Calu3 (cell line): ENCODE measurements around the gene CCDC142. TPM values are rescaled to one million over a fixed set of nuclear protein-coding genes. Genes with fewer than 3 reads are reported as not detected.

Source experiments
- BruUV-seq: library from RNA; stranded (reverse); fragments of 400-500 nt; replicated peaks from 2 replicates; lab custom pipeline; 2021; lab: Mats Ljungman, UMichigan
- CTCF ChIA-PET: fragments of 300-600 bp; sonication (Branson Sonifier 250); formaldehyde crosslinking; loops from one replicate; lab custom pipeline; 2022; ENCODE audit warnings: antibody characterized with exemption; lab: Charles Lee
- DNase-seq: peaks from one replicate; pipeline ENCODE4 v3.0.0; 2022
- H3K27ac Mint-ChIP-seq: one replicate; pipeline ENCODE4 v1.8.0; 2022; ENCODE audit warnings: mixed read lengths; ENCODE audit not compliant: unreplicated experiment
- H3K27me3 Mint-ChIP-seq: one replicate; pipeline ENCODE4 v1.8.0; 2022; ENCODE audit warnings: mixed read lengths; ENCODE audit not compliant: unreplicated experiment
- H3K36me3 Mint-ChIP-seq: one replicate; pipeline ENCODE4 v1.8.0; 2022; ENCODE audit warnings: mild to moderate bottlenecking, moderate library complexity, mixed read lengths; ENCODE audit not compliant: insufficient read depth, unreplicated experiment
- H3K4me1 Mint-ChIP-seq: one replicate; pipeline ENCODE4 v1.8.0; 2022; ENCODE audit warnings: mild to moderate bottlenecking, low read depth, mixed read lengths; ENCODE audit not compliant: unreplicated experiment
- H3K4me3 Mint-ChIP-seq: one replicate; pipeline ENCODE4 v1.8.0; 2022; ENCODE audit warnings: mild to moderate bottlenecking, low read depth, moderate library complexity, mixed read lengths; ENCODE audit not compliant: unreplicated experiment
- H3K9me3 Mint-ChIP-seq: one replicate; pipeline ENCODE4 v1.8.0; 2022; ENCODE audit warnings: low read depth, mixed read lengths; ENCODE audit not compliant: unreplicated experiment
- CTCF ChIP-seq: fragments of 200-600 bp; IDR thresholded peaks from one replicate; pipeline ENCODE4 v1.8.0; 2022; ENCODE audit warnings: antibody characterized with exemption; ENCODE audit not compliant: unreplicated experiment
- intact Hi-C: fragments of 100-400 bp; cut with micrococcal nuclease; formaldehyde crosslinking; loops from one replicate; pipeline ENCODE4 v1.10.0; 2022; ENCODE audit not compliant: unreplicated experiment
- total RNA-seq: library from RNA; stranded (reverse); gene quantifications from 2 replicates; pipeline ENCODE4 v1.2.3, GENCODE V29; 2022

Gene CCDC142
- total RNA-seq, 1 experiment from 2014 or later = 30.4 TPM

DNA sequence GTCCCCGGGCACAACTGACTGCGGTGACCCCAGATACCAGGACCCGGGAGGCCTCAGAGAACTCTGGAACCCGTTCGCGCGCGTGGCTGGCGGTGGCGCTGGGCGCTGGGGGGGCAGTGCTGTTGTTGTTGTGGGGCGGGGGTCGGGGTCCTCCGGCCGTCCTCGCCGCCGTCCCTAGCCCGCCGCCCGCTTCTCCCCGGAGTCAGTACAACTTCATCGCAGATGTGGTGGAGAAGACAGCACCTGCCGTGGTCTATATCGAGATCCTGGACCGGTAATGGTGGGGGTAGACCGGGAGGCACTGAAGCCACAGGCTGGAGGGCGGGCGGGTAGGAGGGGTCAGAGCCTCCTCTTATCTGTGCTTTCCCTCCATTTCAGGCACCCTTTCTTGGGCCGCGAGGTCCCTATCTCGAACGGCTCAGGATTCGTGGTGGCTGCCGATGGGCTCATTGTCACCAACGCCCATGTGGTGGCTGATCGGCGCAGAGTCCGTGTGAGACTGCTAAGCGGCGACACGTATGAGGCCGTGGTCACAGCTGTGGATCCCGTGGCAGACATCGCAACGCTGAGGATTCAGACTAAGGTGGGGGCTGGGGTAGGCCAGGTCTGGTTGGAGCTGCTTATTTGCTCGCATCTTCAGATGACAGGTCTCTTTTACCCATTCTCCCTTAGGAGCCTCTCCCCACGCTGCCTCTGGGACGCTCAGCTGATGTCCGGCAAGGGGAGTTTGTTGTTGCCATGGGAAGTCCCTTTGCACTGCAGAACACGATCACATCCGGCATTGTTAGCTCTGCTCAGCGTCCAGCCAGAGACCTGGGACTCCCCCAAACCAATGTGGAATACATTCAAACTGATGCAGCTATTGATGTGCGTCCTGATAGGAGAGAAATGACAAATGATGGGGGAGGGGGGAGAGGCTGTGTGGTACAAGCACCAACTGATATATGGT is 47.7 kb upstream of the CCDC142 start:
- H3K9me3 Mint-ChIP-seq = no peaks in the 10 kb centered on the region
- peaks cover 46% of the 10 kb centered on the region for H3K36me3 Mint-ChIP-seq
- H3K4me1 Mint-ChIP-seq = peaks cover 28% of the 10 kb centered on the region
- H3K4me3 Mint-ChIP-seq = peak overlapping the region; percentile 95
- TF ChIP-seq CTCF = no peak
- DNase-seq = no peak
- CTCF ChIA-PET = interaction anchor here (1.0 to 1.9 kb wide), 4 partner anchors 16 to 196 kb away, joined by 3 to 11 read pairs (median 3); partner anchors contain the start of genes CCDC142, TLX2 and TTC31
- BruUV-seq = no TSS peak
- intact Hi-C loops = loop anchor here (10.0 kb wide), 1 partner anchor 196 kb away; no protein-coding TSS in a partner anchor
- no peak overlapping the region for H3K27ac Mint-ChIP-seq
- peaks cover under 1% of the 10 kb centered on the region for H3K27me3 Mint-ChIP-seq

DNA sequence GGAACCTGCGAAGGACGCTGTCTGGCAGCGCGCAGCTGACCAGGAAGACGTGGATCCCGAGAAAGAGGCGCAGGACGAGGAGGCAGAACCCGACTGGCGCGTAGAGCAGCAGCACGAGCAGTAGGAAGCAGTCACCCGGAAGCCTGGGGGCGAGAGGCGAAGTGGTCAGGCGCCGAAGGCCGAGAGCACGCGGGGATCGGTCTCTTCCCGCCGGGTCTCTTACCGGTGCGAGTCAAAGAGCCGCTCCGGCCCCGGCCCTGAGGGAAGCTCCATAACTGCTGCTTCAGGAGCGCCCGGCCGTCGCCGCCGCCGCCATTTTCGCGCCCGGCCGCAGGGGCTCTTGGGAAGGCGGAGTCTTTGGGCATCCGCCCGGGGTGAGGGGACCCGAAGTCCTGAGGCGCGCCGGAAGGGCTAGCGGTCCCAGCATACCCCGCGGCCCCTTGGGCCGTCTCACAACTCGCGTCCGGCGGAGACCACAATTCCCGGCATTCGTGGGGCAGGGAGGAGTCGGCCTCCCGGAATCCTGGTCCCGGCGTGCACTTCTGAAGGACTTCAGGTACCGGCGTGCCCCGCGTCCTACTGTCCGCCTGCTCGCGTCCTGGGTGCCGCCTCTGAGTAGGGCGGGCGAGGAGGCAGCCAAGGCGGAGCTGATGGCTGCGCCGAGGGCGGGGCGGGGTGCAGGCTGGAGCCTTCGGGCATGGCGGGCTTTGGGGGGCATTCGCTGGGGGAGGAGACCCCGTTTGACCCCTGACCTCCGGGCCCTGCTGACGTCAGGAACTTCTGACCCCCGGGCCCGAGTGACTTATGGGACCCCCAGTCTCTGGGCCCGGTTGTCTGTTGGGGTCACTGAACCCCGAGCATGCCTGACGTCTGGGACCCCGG is 46.8 kb upstream of the CCDC142 start, which contains the start of the genes AUP1 and HTRA2:
TSS of gene AUP1 (minus strand) at position 350 of the 882 bp plus-strand sequence. CDS start at position 273, 77 bp downstream.
TSS of gene HTRA2 (plus strand) at position 577 of the 882 bp plus-strand sequence. CDS start at position 651, 74 bp downstream.
- Mint-ChIP-seq H3K4me1 (peaks cover 28% of the 10 kb centered on the region), H3K27ac (peak within 1 kb of the TSS; percentile 93), H3K27me3 (no peaks in the 10 kb centered on the region), H3K4me3 (peak within 1 kb of the TSS; percentile 95), H3K36me3 (peaks cover 46% of the 10 kb centered on the region), H3K9me3 (no peaks in the 10 kb centered on the region)
- intact Hi-C loops = loop anchor here (2.0 to 10.0 kb wide), 2 partner anchors 23 to 195 kb away; partner anchors contain the start of gene PCGF1
- BruUV-seq = no TSS peak
- CTCF ChIA-PET = interaction anchor here (0.5 to 1.3 kb wide), 4 partner anchors 23 to 195 kb away, joined by 3 read pairs; no protein-coding TSS in a partner anchor
- TF ChIP-seq CTCF = no peak
- DNase-seq = peak; percentile 98

DNA sequence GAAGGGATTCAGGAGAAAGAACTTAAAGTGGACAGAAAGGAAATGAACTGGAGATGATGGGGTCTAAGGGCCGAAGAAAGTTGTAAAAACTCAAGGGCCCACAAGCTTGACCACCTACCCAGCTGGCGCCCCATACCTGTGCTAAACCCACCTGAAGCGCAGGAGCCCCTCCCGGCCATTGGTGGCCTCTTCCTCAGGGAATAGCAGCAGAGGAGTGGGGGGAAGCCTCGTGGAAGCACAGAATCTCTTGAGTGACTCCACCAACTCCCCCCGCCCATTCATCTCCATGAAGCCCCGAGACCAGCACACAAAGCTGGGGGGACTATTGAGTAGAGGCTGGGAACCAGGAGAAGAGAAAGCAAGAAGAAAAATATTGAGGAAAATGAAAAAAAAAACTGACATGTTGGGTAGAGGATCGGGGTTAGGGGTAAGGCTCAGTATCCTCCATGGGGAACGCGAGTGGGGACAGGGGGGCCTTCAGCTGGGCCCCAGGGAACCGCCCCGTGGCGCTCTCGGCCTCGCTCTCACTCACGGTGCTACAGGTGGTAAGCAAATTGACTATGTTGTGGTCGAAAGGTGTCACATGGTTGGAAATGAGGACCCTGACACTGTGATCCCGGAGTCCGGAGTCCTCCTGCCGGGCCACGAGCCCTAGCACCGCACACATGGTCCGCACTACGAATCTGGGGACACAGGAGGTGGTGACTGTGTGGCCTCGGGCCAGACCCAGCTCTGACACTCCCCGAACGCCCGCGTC is 46.0 kb upstream of the CCDC142 start:
- intact Hi-C loops = loop anchor here (2.0 kb wide), 1 partner anchor 22 kb away; the partner anchor contains the start of gene PCGF1
- TF ChIP-seq CTCF = no peak
- Mint-ChIP-seq H3K36me3 (peaks cover 43% of the 10 kb centered on the region), H3K27me3 (no peaks in the 10 kb centered on the region), H3K4me1 (peaks cover 28% of the 10 kb centered on the region), H3K27ac (peak overlapping the region; percentile 93), H3K4me3 (peak overlapping the region; percentile 95), H3K9me3 (no peaks in the 10 kb centered on the region)
- DNase-seq = no peak
- BruUV-seq = TSS peak; percentile 68
- CTCF ChIA-PET = interaction anchor here (0.5 to 1.3 kb wide), 3 partner anchors 22 to 194 kb away, joined by 3 read pairs; no protein-coding TSS in a partner anchor
